OCI-LY1 (cell line): ENCODE measurements around the gene NDUFA3.

ENCODE experiments used
- H2AFZ ChIP-seq: fragments of 200-600 bp; sonication (generic), shearing (Covaris generic); 2 replicates; pipeline ENCODE4 v1.6.0; 2014; ENCODE audit warnings: antibody characterized with exemption, mild to moderate bottlenecking, low read length
- H3F3A ChIP-seq: fragments of 200-600 bp; sonication (generic), shearing (Covaris generic); 2 replicates; pipeline ENCODE4 v1.6.0; 2014; ENCODE audit warnings: mild to moderate bottlenecking, antibody characterized with exemption, low read length, moderate library complexity; ENCODE audit not compliant: insufficient read depth
- H3K27ac ChIP-seq: fragments of 200-600 bp; sonication (generic); 2 replicates; pipeline ENCODE4 v1.5.1; 2014; ENCODE audit warnings: low read length, mixed run types, mild to moderate bottlenecking, low read depth; ENCODE audit not compliant: poor library complexity, severe bottlenecking
- H3K27me3 ChIP-seq: fragments of 200-600 bp; sonication (generic); 2 replicates; pipeline ENCODE4 v1.6.0; 2014; ENCODE audit warnings: antibody characterized with exemption, mild to moderate bottlenecking, low read length, moderate library complexity; ENCODE audit not compliant: insufficient read depth
- H3K36me3 ChIP-seq: fragments of 200-600 bp; sonication (generic); 2 replicates; pipeline ENCODE4 v1.6.1; 2014; ENCODE audit warnings: mild to moderate bottlenecking, antibody characterized with exemption, low read length, moderate library complexity, mixed read lengths; ENCODE audit not compliant: insufficient read depth
- H3K4me1 ChIP-seq: fragments of 200-600 bp; sonication (generic); 2 replicates; pipeline ENCODE4 v1.5.1; 2014; ENCODE audit warnings: mild to moderate bottlenecking, low read length, moderate library complexity; ENCODE audit not compliant: insufficient read depth, severe bottlenecking
- H3K4me2 ChIP-seq: fragments of 200-600 bp; sonication (generic), shearing (Covaris generic); 2 replicates; pipeline ENCODE4 v1.6.1; 2014; ENCODE audit warnings: low read length
- H3K4me3 ChIP-seq: fragments of 200-600 bp; sonication (generic); 2 replicates; pipeline ENCODE4 v1.5.1; 2014; ENCODE audit warnings: low read length, low read depth, mild to moderate bottlenecking, mixed read lengths; ENCODE audit not compliant: poor library complexity, severe bottlenecking
- H3K79me2 ChIP-seq: fragments of 200-600 bp; shearing (Covaris generic); 2 replicates; pipeline ENCODE4 v1.6.1; 2016; ENCODE audit warnings: mixed run types, low read length, mixed read lengths; ENCODE audit not compliant: insufficient read depth
- H3K9ac ChIP-seq: fragments of 200-600 bp; sonication (generic), shearing (Covaris generic); 2 replicates; pipeline ENCODE4 v1.6.1; 2014; ENCODE audit warnings: mild to moderate bottlenecking, low read length, mixed read lengths
- H3K9me2 ChIP-seq: fragments of 200-600 bp; sonication (generic), shearing (Covaris generic); 2 replicates; pipeline ENCODE4 v1.6.1; 2014; ENCODE audit warnings: low read depth, mild to moderate bottlenecking, low read length, mixed read lengths
- H3K9me3 ChIP-seq: fragments of 200-600 bp; shearing (Covaris generic); 2 replicates; pipeline ENCODE4 v1.6.1; 2014; ENCODE audit warnings: low read length, mixed read lengths
- H4K20me1 ChIP-seq: fragments of 200-600 bp; sonication (generic), shearing (Covaris generic); 2 replicates; pipeline ENCODE4 v1.6.0; 2016; ENCODE audit warnings: mild to moderate bottlenecking, low read length; ENCODE audit not compliant: insufficient read depth
- CTCF ChIP-seq: fragments of 200-600 bp; sonication (generic), shearing (Covaris generic); IDR thresholded peaks from 2 replicates; pipeline ENCODE4 v1.5.1; 2017; ENCODE audit warnings: mild to moderate bottlenecking, antibody characterized with exemption, low read length, moderate library complexity, mixed read lengths
- EZH2 ChIP-seq: fragments of 200-600 bp; sonication (generic), shearing (Covaris generic); IDR thresholded peaks from 2 replicates; pipeline ENCODE4 v1.8.0; 2017; ENCODE audit warnings: borderline replicate concordance, mixed run types, mild to moderate bottlenecking, antibody characterized with exemption, low read length, moderate library complexity, mixed read lengths

Gene NDUFA3

GRCh38 chr19:54156953-54157352 is 54.3 kb downstream of the NDUFA3 start:
- peaks cover 57% of the 10 kb centered on the region for H3K36me3 ChIP-seq
- H3K9ac ChIP-seq = no peak overlapping the region
- no peak for TF ChIP-seq CTCF
- no peak for TF ChIP-seq EZH2
- no peak overlapping the region for H2AFZ ChIP-seq
- H3K4me2 ChIP-seq = no peak overlapping the region
- H4K20me1 ChIP-seq = no peaks in the 10 kb centered on the region
- no peaks in the 10 kb centered on the region for H3K27me3 ChIP-seq
- no peaks in the 10 kb centered on the region for H3K79me2 ChIP-seq
- H3F3A ChIP-seq = no peaks in the 10 kb centered on the region
- H3K4me1 ChIP-seq = peaks cover 27% of the 10 kb centered on the region
- no peaks in the 10 kb centered on the region for H3K9me2 ChIP-seq
- H3K4me3 ChIP-seq = no peak overlapping the region
- no peaks in the 10 kb centered on the region for H3K9me3 ChIP-seq
- no peak overlapping the region for H3K27ac ChIP-seq
